Prostate gland (tissue), 2 donors: Measurements from ENCODE around the gene PCCB.

Source experiments
- POLR2AphosphoS5 ChIP-seq: sonication (generic); formaldehyde crosslinking; IDR thresholded peaks from one replicate; pipeline ENCODE4 v1.6.1; 2017; ENCODE audit warnings: antibody characterized with exemption
- TF ChIP-seq, protein P1 (sequence below), 4 experiments: fragments of 200-600 bp in 2 of 4; fragments of 450-650 bp in 2 of 4; sonication (generic) in 2 of 4; IDR thresholded peaks; 1 replicate in 3 of 4; 2 replicates in 1 of 4; pipeline ENCODE4 v1.5.1; 2016 to 2019; ENCODE audit warnings: antibody characterized with exemption in 4 of 4, mild to moderate bottlenecking in 2 of 4, moderate library complexity in 2 of 4

DNA sequence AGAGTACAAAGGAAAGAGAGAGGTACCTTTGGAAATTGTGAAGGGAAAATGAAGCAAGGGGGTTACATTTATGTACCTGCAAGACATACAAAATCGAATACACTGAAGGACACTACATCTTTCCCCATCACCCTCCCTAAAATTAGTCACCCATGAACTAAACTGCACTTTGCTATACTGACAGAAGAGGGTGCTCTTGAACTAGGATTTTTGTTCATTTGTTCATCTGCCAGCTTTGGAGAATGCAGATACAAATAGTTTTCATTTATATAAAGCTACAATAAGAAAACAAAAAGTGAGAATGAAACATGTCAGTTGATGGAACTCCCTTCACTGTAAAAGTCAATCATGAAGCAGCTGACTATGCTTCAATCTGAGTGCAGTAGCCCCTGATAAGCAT, 55.7 kb downstream of the PCCB start:
- TF ChIP-seq, protein P1, sequence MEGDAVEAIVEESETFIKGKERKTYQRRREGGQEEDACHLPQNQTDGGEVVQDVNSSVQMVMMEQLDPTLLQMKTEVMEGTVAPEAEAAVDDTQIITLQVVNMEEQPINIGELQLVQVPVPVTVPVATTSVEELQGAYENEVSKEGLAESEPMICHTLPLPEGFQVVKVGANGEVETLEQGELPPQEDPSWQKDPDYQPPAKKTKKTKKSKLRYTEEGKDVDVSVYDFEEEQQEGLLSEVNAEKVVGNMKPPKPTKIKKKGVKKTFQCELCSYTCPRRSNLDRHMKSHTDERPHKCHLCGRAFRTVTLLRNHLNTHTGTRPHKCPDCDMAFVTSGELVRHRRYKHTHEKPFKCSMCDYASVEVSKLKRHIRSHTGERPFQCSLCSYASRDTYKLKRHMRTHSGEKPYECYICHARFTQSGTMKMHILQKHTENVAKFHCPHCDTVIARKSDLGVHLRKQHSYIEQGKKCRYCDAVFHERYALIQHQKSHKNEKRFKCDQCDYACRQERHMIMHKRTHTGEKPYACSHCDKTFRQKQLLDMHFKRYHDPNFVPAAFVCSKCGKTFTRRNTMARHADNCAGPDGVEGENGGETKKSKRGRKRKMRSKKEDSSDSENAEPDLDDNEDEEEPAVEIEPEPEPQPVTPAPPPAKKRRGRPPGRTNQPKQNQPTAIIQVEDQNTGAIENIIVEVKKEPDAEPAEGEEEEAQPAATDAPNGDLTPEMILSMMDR (IDR thresholded peaks at IDR 0.05), result no peak
- TF ChIP-seq POLR2AphosphoS5, result no peak
